GM12878 (cell line): ENCODE results near the gene DPM3. TPM values are rescaled to one million over a fixed set of nuclear protein-coding genes. Genes with fewer than 3 reads are reported as not detected.

ENCODE experiments used
- ATAC-seq: fragments of 200-7000 bp; cut with Tn5 transposase; 3 replicates; pipeline ENCODE4 v1.9.1; 2020; ENCODE audit warnings: mild to moderate bottlenecking, moderate library complexity
- BruUV-seq: library from RNA; stranded (reverse); fragments of 400-500 nt; replicated peaks from 2 replicates; lab custom pipeline; 2021; lab: Mats Ljungman, UMichigan
- CTCF ChIA-PET: fragments of 300-600 bp; sonication (Branson Sonifier 250); formaldehyde crosslinking; extraction: SDS; loops from one replicate; lab custom pipeline; 2021; ENCODE audit warnings: inconsistent platforms; lab: Yijun Ruan, JAX
- POLR2A ChIA-PET: fragments of 350-600 bp; formaldehyde crosslinking; extraction: SDS; loops from one replicate; lab custom pipeline; 2021; ENCODE audit warnings: inconsistent platforms; lab: Charles Lee
- RAD21 ChIA-PET: fragments of 300-600 bp; sonication (Branson Sonifier 250); formaldehyde crosslinking; loops from one replicate; lab custom pipeline; 2023; ENCODE audit warnings: antibody characterized with exemption; ENCODE audit not compliant: unreplicated experiment; lab: Charles Lee
- SMC1A ChIA-PET: fragments of 300-600 bp; sonication (Branson Sonifier 250); formaldehyde crosslinking; loops from one replicate; lab custom pipeline; 2023; ENCODE audit not compliant: unreplicated experiment, uncharacterized antibody; lab: Charles Lee
- DNase-seq: peaks from one replicate; pipeline ENCODE4 v3.0.0-alpha.2; 2011; ENCODE audit warnings: low read depth, low spot score
- FAIRE-seq: peaks from 3 replicates; lab custom pipeline; 2011; peaks lifted over from hg19 to GRCh38; lab: Jason Lieb, UNC
- H2AFZ ChIP-seq: 2 replicates; pipeline ENCODE4 v1.6.0; 2011; ENCODE audit warnings: low read depth, low read length, control low read depth; ENCODE audit not compliant: control insufficient read depth
- H3K27ac ChIP-seq: 2 replicates; pipeline ENCODE4 v1.5.1; 2011; ENCODE audit warnings: control low read depth; ENCODE audit not compliant: control insufficient read depth, insufficient read depth
- H3K27me3 ChIP-seq, 2 experiments: replicated peaks in 1 of 2; 2 replicates each; pipeline versions ENCODE4 v1.6.0 to v1.6.1; 2011; ENCODE audit warnings: low read length in 1 of 2; ENCODE audit not compliant: control insufficient read depth in 2 of 2, insufficient read depth in 2 of 2
- H3K36me3 ChIP-seq, 2 experiments: 2 replicates each; pipeline ENCODE4 v1.5.1; 2011; ENCODE audit warnings: low read length in 1 of 2; ENCODE audit not compliant: control insufficient read depth in 2 of 2, insufficient read depth in 2 of 2
- H3K4me1 ChIP-seq: 2 replicates; pipeline ENCODE4 v1.6.1; 2011; ENCODE audit warnings: mild to moderate bottlenecking, low read length, moderate library complexity, mixed read lengths; ENCODE audit not compliant: control insufficient read depth, insufficient read depth
- H3K4me2 ChIP-seq: 2 replicates; pipeline ENCODE4 v1.6.0; 2011; ENCODE audit warnings: control low read depth; ENCODE audit not compliant: control insufficient read depth, insufficient read depth
- H3K4me3 ChIP-seq: fragments of 200-600 bp; sonication (generic); 2 replicates; pipeline ENCODE4 v1.5.1; 2016
- H3K79me2 ChIP-seq: 2 replicates; pipeline ENCODE4 v1.6.0; 2011; ENCODE audit warnings: low read length; ENCODE audit not compliant: control insufficient read depth, insufficient read depth
- H3K9ac ChIP-seq: 2 replicates; pipeline ENCODE4 v1.8.0; 2011; ENCODE audit warnings: low read length, control low read depth, mixed read lengths; ENCODE audit not compliant: control insufficient read depth, insufficient read depth
- H3K9me3 ChIP-seq: replicated peaks from 3 replicates; pipeline ENCODE4 v1.5.1; 2011; ENCODE audit warnings: mild to moderate bottlenecking, low read length; ENCODE audit not compliant: control insufficient read depth, insufficient read depth
- H4K20me1 ChIP-seq: 2 replicates; pipeline ENCODE4 v1.6.0; 2011; ENCODE audit not compliant: control insufficient read depth, insufficient read depth
- CBFB ChIP-seq: IDR thresholded peaks from 2 replicates; pipeline ENCODE4 v1.6.1; 2016; ENCODE audit warnings: antibody characterized with exemption, low read depth
- CHD2 ChIP-seq: IDR thresholded peaks from 2 replicates; pipeline ENCODE4 v1.6.1; 2011; ENCODE audit warnings: low read depth, low read length, improper control_type of control experiment, borderline replicate concordance
- CHD4 ChIP-seq: fragments of 200-600 bp; sonication (generic); IDR thresholded peaks from 2 replicates; pipeline ENCODE4 v1.6.1; 2016; ENCODE audit warnings: mild to moderate bottlenecking
- EGR1 ChIP-seq, 2 experiments: IDR thresholded peaks; 1 replicate in 1 of 2; 2 replicates in 1 of 2; pipeline ENCODE4 v1.6.1; 2011 to 2012; ENCODE audit warnings: low read depth in 2 of 2, low read length in 2 of 2, borderline replicate concordance in 1 of 2, mild to moderate bottlenecking in 1 of 2, moderate library complexity in 1 of 2
- FOS ChIP-seq: IDR thresholded peaks from 3 replicates; pipeline ENCODE4 v1.6.1; 2011; ENCODE audit warnings: borderline replicate concordance; ENCODE audit not compliant: insufficient read length; ENCODE audit errors: extremely low read depth
- GABPA ChIP-seq: IDR thresholded peaks from 2 replicates; pipeline ENCODE4 v1.6.1; 2014; ENCODE audit warnings: antibody characterized with exemption, low read depth, mild to moderate bottlenecking, inconsistent platforms
- HDAC2 ChIP-seq: fragments of 200-600 bp; sonication (generic); IDR thresholded peaks from 2 replicates; pipeline ENCODE4 v1.6.1; 2017
- IKZF1 ChIP-seq: fragments of 450-650 bp; conservative IDR thresholded peaks from 2 replicates; pipeline ENCODE4 v1.6.1; 2017; ENCODE audit warnings: antibody characterized with exemption, mild to moderate bottlenecking
- JUNB ChIP-seq: IDR thresholded peaks from 2 replicates; pipeline ENCODE4 v1.6.1; 2016; ENCODE audit warnings: antibody characterized with exemption, mild to moderate bottlenecking
- LARP7 ChIP-seq: fragments of 450-650 bp; IDR thresholded peaks from 2 replicates; pipeline ENCODE4 v1.6.1; 2017; ENCODE audit warnings: mild to moderate bottlenecking
- MTA2 ChIP-seq: fragments of 450-650 bp; IDR thresholded peaks from 2 replicates; pipeline ENCODE4 v1.6.1; 2016; ENCODE audit warnings: low read depth, mild to moderate bottlenecking, moderate library complexity
- NFYB ChIP-seq: IDR thresholded peaks from 2 replicates; pipeline ENCODE4 v1.6.1; 2011; ENCODE audit warnings: low read depth, mild to moderate bottlenecking, low read length, improper control_type of control experiment, moderate library complexity; ENCODE audit not compliant: insufficient read depth
- NR2F1 ChIP-seq: fragments of 450-650 bp; conservative IDR thresholded peaks from 2 replicates; pipeline ENCODE4 v1.6.1; 2017; ENCODE audit warnings: mild to moderate bottlenecking
- PAX5 ChIP-seq: IDR thresholded peaks from 2 replicates; pipeline ENCODE4 v1.6.1; 2011; ENCODE audit warnings: low read depth, low read length, borderline replicate concordance
- RB1 ChIP-seq: fragments of 450-650 bp; formaldehyde crosslinking; IDR thresholded peaks from 2 replicates; pipeline ENCODE4 v1.6.1; 2017; ENCODE audit warnings: mild to moderate bottlenecking, borderline replicate concordance
- SRF ChIP-seq, 2 experiments: IDR thresholded peaks; 2 replicates each; pipeline ENCODE4 v1.6.1; 2011; ENCODE audit warnings: low read depth in 2 of 2, low read length in 2 of 2, mild to moderate bottlenecking in 1 of 2, moderate library complexity in 1 of 2
- ZNF384 ChIP-seq: IDR thresholded peaks from 2 replicates; pipeline ENCODE4 v1.6.1; 2012; ENCODE audit warnings: low read depth, mild to moderate bottlenecking, low read length, improper control_type of control experiment, borderline replicate concordance
- WGBS: methylation state at CpG from one replicate; pipeline ENCODE4 v1.1.6; 2016; ENCODE audit warnings: low lambda C conversion rate; ENCODE audit not compliant: insufficient replicate concordance, insufficient coverage; ENCODE audit errors: missing lambda C conversion rate; 5-methylcytosine and 5-hydroxymethylcytosine counted together
- in situ Hi-C: fragments of 300-500 bp; cut with MboI; formaldehyde crosslinking; loops from 9 replicates; pipeline ENCODE4 v1.14.3; 2018; ENCODE audit warnings: mixed read lengths
- intact Hi-C: fragments of 100-400 bp; cut with micrococcal nuclease; formaldehyde crosslinking; loops from one replicate; pipeline ENCODE4 v1.14.2; 2022; ENCODE audit not compliant: unreplicated experiment
- polyA plus RNA-seq, 11 experiments: library from polyadenylated mRNA; depleted of rRNA in 4 of 11; unstranded in 6 of 11; stranded (reverse) in 5 of 11; fragments of >200 nt; fragmentation: Nextera tagmentation in 4 of 11; fragmentation: Illumina TruSeq in 1 of 11; extraction: Ambion mirVana in 4 of 11; extraction: Trizol in 1 of 11; gene quantifications; 1 replicate in 1 of 11; 2 replicates in 10 of 11; pipeline versions ENCODE4 v1.2.1 to v1.2.3, GENCODE V29; 2011 to 2016; ENCODE audit warnings: inconsistent platforms in 2 of 11, missing spikeins in 2 of 11, low read depth in 1 of 11
- total RNA-seq, 4 experiments: library from RNA; depleted of rRNA in 3 of 4; stranded (reverse); fragments of >200 nt in 3 of 4; fragmentation: Illumina TruSeq in 1 of 4; extraction: Trizol in 1 of 4; gene quantifications; 2 replicates each; pipeline versions ENCODE4 v1.2.1 to v1.2.3, GENCODE V29; 2013 to 2021
- TF ChIP-seq, protein P1 (sequence below): fragments of 450-650 bp; IDR thresholded peaks from 2 replicates; pipeline ENCODE4 v1.6.1; 2016; ENCODE audit warnings: mild to moderate bottlenecking
- TF ChIP-seq, protein P2 (sequence below): IDR thresholded peaks from 2 replicates; pipeline ENCODE4 v1.6.1; 2012; ENCODE audit warnings: low read length, inconsistent platforms
- TF ChIP-seq, protein P3 (sequence below): IDR thresholded peaks from 2 replicates; pipeline ENCODE4 v1.6.1; 2011; ENCODE audit warnings: borderline replicate concordance, low read depth, mild to moderate bottlenecking, moderate library complexity, low read length; ENCODE audit not compliant: insufficient read depth, poor library complexity, severe bottlenecking

Gene DPM3
- total and polyA plus RNA-seq, 10 of the 15 experiments (the other 5 are each of a cell fraction or from before 2014, with no cell fraction given) = 5.9 to 78.7 (median 25.7) TPM

DNA sequence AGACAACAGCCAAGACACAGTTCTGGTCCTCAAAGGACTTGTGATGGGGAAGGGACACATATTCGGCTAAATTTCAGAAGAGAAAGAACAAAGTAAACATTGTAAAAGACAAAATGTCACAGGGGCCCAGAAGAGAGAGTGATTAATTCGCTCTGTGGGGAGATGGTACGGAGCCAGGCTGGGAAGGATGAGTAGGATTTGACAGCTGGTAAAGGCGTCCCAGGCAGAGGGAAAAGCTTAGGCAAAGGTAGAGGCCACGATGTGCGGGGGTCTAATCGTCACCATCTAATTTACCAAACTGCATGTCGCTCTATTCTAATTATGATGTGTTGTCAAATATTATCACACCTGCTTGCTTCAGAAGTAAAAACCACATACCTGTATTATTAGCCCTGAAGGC lies 29.9 kb downstream of the DPM3 start:
- Histone ChIP-seq H3K4me3 (no peak overlapping the region), H3K4me1 (no peaks in the 10 kb centered on the region)
- FAIRE-seq = no peak
- 51% methylated on average over 8 of the region's 8 CpGs for WGBS
- TF ChIP-seq, protein P1, sequence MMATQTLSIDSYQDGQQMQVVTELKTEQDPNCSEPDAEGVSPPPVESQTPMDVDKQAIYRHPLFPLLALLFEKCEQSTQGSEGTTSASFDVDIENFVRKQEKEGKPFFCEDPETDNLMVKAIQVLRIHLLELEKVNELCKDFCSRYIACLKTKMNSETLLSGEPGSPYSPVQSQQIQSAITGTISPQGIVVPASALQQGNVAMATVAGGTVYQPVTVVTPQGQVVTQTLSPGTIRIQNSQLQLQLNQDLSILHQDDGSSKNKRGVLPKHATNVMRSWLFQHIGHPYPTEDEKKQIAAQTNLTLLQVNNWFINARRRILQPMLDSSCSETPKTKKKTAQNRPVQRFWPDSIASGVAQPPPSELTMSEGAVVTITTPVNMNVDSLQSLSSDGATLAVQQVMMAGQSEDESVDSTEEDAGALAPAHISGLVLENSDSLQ = no peak
- TF ChIP-seq HDAC2 (no peak), LARP7 (no peak), CHD2 (no peak), JUNB (no peak), RB1 (no peak), SRF (IDR thresholded peaks at IDR 0.05; ENCODE audit: low read depth in 2 of 2, low read length in 2 of 2) (no peak), EGR1 (IDR thresholded peaks at IDR 0.05; ENCODE audit: borderline replicate concordance in 1 of 2, low read depth in 2 of 2, low read length in 2 of 2) (no peak), GABPA (no peak), NR2F1 (no peak), MTA2 (no peak), CHD4 (no peak), CBFB (no peak), FOS (no peak), PAX5 (no peak), ZNF384 (no peak), IKZF1 (no peak), NFYB (no peak)
- TF ChIP-seq, protein P2, sequence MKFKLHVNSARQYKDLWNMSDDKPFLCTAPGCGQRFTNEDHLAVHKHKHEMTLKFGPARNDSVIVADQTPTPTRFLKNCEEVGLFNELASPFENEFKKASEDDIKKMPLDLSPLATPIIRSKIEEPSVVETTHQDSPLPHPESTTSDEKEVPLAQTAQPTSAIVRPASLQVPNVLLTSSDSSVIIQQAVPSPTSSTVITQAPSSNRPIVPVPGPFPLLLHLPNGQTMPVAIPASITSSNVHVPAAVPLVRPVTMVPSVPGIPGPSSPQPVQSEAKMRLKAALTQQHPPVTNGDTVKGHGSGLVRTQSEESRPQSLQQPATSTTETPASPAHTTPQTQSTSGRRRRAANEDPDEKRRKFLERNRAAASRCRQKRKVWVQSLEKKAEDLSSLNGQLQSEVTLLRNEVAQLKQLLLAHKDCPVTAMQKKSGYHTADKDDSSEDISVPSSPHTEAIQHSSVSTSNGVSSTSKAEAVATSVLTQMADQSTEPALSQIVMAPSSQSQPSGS = no peak
- TF ChIP-seq, protein P3, sequence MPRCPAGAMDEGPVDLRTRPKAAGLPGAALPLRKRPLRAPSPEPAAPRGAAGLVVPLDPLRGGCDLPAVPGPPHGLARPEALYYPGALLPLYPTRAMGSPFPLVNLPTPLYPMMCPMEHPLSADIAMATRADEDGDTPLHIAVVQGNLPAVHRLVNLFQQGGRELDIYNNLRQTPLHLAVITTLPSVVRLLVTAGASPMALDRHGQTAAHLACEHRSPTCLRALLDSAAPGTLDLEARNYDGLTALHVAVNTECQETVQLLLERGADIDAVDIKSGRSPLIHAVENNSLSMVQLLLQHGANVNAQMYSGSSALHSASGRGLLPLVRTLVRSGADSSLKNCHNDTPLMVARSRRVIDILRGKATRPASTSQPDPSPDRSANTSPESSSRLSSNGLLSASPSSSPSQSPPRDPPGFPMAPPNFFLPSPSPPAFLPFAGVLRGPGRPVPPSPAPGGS = no peak
- TF ChIP-seq, all 136 proteins: peak for 0
- DNase-seq (no peak), ATAC-seq (no peak)
- ChIA-PET CTCF (interaction anchor here (0.6 to 2.5 kb wide), 5 partner anchors 15 to 624 kb away, joined by 3 to 11 read pairs (median 5); partner anchors contain the start of gene KRTCAP2), SMC1A (interaction anchor here (0.6 to 1.2 kb wide), 3 partner anchors 10 to 45 kb away, joined by 3 read pairs; no protein-coding TSS in a partner anchor), POLR2A (interaction anchor here (0.6 kb wide), 1 partner anchor 27 kb away, joined by 3 read pairs; no protein-coding TSS in a partner anchor), RAD21 (no interaction called here)
- Histone ChIP-seq H3K36me3 (no peaks in the 10 kb centered on the region), H3K79me2 (no peaks in the 10 kb centered on the region), H3K9me3 (no peaks in the 10 kb centered on the region), H3K9ac (no peak overlapping the region), H4K20me1 (no peaks in the 10 kb centered on the region), H3K4me2 (no peak overlapping the region), H2AFZ (no peak overlapping the region), H3K27ac (no peak overlapping the region), H3K27me3 (no peaks in the 10 kb centered on the region)
- intact Hi-C loops (no loop called here), in situ Hi-C loops (no loop called here)
- no TSS peak for BruUV-seq
